NOMO-1 treated with dmso at 0.1 percent for 144 hours (cell line): ENCODE measurements around the gene TGM5.

Experiments
- DNase-seq: peaks from one replicate; lab custom pipeline; 2025; ENCODE audit not compliant: unreplicated experiment; lab: John Stamatoyannopoulos, UW

Gene TGM5

DNA sequence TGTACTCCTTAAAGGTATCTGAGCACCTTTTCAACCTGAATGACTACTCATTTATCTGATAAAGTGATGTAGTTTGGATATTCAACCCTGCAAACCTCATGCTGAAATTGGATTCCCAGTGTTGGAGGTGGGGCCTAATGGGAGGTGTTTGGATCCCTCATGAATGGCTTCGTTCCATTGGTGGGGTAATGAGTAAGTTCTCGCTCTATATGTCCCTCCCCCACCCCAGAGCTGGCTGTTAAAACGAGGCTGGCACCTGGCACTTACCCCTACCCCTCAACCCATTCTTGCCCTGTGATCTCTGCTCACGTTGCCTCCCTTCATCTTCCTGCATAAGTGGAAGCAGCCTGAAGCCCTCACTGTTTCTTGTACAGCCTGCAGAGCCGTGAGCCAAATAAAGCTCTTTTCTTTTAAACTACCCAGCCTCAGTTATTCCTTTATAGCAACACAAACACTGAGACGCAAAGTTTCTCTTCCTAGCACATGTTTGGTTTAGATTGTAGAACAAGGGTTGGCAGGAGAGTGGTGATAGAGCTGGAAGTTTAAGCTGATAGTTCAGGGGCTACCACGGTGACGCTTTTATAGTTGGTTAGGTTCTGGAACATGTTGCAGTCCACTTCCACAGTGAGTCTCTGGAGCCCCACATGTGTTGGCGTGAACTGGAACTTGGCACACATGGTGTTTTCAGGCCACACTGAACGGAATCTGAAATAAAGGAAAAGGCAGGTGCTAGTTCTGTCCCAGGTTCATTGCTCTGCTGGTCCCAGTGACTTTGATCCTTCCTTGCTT is 69.8 kb downstream of the TGM5 start:
- no peak for DNase-seq

DNA sequence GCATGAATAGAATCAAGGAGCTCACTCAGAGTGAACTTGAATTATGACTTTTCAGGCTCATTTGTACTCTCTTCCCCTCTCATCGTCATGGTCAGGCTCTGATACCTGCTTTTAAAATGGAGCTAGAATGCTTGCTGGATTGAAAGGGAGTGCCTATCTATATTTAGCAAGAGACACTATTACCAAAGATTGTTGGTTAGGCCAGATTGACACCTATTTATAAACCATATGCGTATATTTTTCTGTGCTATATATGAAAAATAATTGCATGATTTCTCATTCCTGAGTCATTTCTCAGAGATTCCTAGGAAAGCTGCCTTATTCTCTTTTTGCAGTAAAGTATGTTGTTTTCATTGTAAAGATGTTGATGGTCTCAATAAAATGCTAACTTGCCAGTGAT is 71.9 kb downstream of the TGM5 start:
- no peak for DNase-seq

DNA sequence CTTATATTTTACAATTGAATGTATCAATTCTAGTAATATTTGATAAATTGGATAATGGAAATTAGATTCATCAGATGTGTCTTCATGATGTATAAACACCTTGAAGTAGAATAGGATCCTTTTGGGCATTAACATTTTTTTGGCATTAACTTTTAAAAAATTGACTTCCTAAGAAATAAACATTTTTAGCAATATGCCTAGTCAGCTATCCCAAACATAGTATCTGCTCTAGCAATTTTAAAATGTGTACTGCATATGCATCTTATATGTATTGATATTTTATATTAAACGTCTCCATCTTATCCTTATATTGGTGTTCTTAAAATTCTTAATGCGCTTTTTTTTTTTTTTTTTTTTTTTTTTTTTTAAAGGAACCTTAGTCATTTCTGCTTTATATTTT is 73.0 kb downstream of the TGM5 start:
- no peak for DNase-seq

DNA sequence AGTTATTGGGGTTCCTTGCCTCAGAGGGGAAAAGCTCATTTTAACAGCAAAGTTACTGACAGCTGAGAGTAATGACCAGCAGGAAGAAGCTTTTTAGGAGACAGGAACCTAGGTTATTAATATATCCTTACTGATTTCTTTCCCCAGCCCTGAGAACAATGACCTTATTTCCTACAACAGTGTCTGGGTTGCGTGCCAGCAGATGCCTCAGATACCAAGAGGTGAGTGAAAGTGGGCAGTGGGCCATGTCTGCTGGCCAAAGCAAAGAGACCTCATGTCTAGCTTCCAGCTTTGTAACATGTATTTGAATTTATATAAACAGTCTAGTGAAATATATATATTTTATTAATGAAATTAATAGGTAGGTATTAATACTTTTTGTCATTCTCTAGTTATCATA is 76.5 kb downstream of the TGM5 start:
- DNase-seq = no peak

DNA sequence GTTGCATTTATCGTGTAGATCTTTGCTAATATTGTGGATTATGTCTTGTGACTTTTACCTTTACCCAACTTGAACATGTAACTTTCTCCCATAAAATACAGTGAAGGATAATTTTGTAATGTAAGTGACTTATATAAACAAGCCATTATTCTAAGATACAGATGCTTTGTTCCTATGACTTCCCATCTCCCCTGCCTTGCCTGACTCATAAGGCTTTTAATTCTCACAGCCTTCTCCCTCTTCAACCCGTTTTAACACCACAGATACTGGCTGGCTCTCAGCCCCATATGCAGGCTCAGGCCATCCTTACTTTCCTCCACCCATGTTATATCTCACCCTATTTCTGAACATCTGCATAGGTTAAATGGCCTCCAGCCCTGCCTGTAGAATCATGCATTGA is 77.4 kb downstream of the TGM5 start:
- DNase-seq = no peak

DNA sequence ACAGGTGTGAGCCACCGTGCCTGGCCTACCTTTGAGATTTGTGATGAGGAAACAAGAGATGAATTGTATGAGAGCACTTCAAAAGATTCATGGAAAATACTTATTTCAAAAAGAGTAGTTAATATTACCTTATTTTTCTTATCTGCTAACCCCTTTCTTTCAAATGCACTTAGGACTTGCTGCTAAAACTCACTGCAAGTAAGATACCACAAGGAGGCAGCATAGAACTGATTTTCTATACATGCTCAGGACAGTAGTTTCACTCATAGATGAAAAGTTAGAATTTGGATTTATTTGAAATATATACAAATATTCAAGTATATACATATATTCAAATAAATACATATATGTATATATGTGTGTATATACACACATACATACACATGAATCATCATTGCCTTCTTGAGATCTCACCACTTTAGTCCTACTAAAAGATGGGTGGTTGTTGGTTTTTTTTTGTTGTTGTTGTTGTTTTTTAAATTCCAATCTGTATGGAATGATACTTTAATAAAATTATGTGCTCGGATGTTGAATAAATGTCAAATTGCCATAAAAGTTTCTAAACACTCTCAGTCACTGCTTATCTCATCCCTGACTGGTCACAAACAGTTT is 79.1 kb downstream of the TGM5 start:
- DNase-seq = peak; percentile 9

DNA sequence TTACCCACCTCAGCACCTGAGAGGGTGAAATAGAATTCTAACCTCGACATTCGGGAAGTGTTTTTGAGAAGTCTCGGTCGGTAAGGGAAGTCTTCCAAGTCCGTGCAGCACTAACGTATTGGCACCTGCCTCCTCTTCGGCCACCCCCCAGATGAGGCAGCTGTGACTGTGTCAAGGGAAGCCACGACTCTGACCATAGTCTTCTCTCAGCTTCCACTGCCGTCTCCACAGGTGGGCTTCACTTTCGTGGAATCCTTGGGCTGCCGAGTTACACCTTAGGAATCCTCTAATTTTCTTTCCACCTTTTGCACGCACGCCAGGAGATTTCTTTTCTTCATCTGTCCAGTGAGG is 80.8 kb downstream of the TGM5 start:
- DNase-seq = no peak

DNA sequence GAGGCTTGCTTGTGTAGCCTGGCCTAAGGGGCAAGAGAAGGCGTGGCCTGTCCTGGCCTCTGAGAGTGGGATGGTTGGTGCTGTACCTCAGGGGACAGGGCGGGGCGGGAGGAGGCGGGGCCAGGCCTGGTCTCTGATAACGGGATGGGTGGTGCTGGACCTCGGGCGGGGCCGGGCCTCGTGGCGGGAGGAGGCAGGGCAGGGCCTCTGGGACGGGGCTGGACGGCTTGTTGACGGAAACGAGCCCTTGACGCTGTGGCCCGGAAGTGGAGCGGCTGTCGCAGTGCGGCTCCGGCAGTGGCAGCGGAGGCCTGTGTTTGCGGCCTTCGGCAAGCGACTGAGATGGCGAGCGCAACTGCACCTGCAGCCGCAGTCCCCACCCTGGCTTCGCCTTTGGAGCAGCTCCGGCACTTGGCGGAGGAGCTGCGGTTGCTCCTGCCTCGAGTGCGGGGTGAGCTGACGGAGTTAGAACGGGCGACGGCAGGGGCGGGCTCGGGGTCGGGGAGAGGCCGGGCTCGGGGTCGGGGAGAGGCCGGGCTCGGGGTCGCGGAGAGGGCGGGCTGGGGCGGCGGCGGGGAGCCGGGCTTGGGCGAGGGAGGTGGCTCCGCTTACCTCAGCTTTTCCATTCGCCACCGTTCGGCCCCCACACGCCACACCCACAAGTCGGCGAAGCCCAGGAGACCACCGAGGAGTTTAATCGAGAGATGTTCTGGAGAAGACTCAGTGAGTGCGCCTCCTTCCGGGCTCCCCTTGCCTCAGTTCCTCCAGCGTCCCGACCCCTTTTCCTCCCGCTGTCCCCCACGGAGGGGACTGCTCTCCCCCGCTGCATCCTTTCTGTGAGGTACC is 81.3 kb downstream of the TGM5 start, which contains the start of gene CCNDBP1:
TSS of gene CCNDBP1 (plus strand) at position 247 of the 846 bp plus-strand sequence. CDS start at position 343, 96 bp downstream.
- peak; percentile 95 for DNase-seq

DNA sequence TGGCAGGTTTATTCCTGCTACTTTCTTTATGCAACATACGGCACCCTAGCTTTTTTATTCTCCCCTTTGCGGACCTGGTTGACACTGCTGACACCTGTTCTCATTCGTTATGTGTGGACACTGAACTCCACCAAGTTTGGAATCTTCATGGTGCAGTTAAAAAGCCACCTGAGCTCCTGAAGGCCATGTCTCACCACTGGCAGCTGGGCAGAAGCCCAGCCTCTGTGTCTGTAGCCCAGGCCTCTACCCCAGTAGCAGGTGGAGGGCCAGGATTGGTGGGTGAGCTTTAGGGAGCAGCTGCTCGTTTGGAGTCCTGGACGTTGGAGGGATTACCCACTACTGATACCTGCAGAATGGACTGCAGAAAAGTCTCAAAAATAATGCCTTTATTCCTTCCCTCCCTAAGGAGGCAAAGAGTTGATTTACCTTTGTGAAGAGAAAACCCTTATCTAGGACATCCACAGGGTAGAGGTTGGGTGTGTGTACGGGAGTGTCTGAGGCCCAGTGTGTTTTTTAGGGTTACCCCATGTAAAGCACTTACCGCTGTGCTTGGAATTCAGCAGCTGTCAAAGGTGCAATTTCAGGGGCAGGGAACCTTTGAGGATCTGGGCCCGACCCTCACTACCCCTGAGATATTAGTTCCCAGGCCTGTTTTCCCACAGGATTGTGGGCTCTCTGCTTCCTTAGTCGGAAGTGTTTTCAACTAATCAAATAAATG is 82.2 kb downstream of the TGM5 start:
- no peak for DNase-seq

DNA sequence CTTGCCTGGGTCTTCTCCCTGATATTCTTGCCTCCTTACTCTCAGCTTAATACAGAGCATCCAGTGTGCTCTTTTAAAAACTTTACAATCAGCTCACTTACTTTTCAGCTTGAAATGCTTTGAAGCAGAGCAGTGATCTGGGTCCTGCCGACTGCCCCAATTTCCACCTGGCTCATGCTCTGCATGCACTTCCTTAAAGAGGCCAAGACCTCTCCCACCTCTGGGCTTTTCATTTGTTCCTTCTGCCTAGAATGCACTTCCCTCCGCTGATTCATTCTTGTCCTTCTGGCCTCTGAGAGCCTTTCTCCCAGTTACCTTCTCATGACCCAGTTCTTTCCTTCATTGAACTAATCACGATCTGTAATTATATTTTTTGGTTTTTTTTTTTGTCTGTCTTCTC is 83.5 kb downstream of the TGM5 start:
- DNase-seq = no peak
